ENCODE measurements around the gene NFATC1.
A peak's percentile ranks its signal among the peaks of the same experiment; 100 is the strongest.

Gene NFATC1

GRCh38 chr18:79522451-79523205 is 126.9 kb downstream of the NFATC1 start:
- no peak for DNase-seq (ENCODE audit: low read depth)

GRCh38 chr18:79523206-79523735 is 127.5 kb downstream of the NFATC1 start:
- no peak for DNase-seq (ENCODE audit: low read depth)

- DNase-seq (ENCODE audit: low read depth) = no peak
These were observed 128.0 kb downstream of the NFATC1 start for GRCh38 chr18:79523736-79524180.

GRCh38 chr18:79524181-79525078 is 128.7 kb downstream of the NFATC1 start:
- no peak for DNase-seq (ENCODE audit: low read depth)

- no peak for DNase-seq (ENCODE audit: low read depth)
These were observed 130.1 kb downstream of the NFATC1 start for GRCh38 chr18:79525556-79526467.

- no peak for DNase-seq (ENCODE audit: low read depth)
These were observed 131.0 kb downstream of the NFATC1 start for GRCh38 chr18:79526468-79527460.

- DNase-seq (ENCODE audit: low read depth) = no peak
These were observed 132.1 kb downstream of the NFATC1 start for GRCh38 chr18:79527656-79528315.

- DNase-seq (ENCODE audit: low read depth) = no peak
These were observed 132.6 kb downstream of the NFATC1 start for GRCh38 chr18:79528316-79528695.

GRCh38 chr18:79528846-79529245 is 133.1 kb downstream of the NFATC1 start:
- peak; percentile 38 for DNase-seq (ENCODE audit: low read depth)

GRCh38 chr18:79529296-79529695 is 133.6 kb downstream of the NFATC1 start:
- DNase-seq (ENCODE audit: low read depth) = no peak

- no peak for DNase-seq (ENCODE audit: low read depth)
These were observed 134.3 kb downstream of the NFATC1 start for GRCh38 chr18:79529991-79530390.

GRCh38 chr18:79530821-79531220 is 135.1 kb downstream of the NFATC1 start:
- no peak for DNase-seq (ENCODE audit: low read depth)

- DNase-seq (ENCODE audit: low read depth) = no peak
These were observed 135.7 kb downstream of the NFATC1 start for GRCh38 chr18:79531386-79531785.

- no peak for DNase-seq (ENCODE audit: low read depth)
These were observed 136.2 kb downstream of the NFATC1 start for GRCh38 chr18:79531926-79532312.

- DNase-seq (ENCODE audit: low read depth) = no peak
These were observed 136.7 kb downstream of the NFATC1 start for GRCh38 chr18:79532313-79533007.

GRCh38 chr18:79533146-79533545 is 137.4 kb downstream of the NFATC1 start:
- DNase-seq (ENCODE audit: low read depth) = no peak

GRCh38 chr18:79533591-79533990 is 137.9 kb downstream of the NFATC1 start:
- DNase-seq (ENCODE audit: low read depth) = no peak

- DNase-seq (ENCODE audit: low read depth) = no peak
These were observed 138.6 kb downstream of the NFATC1 start for GRCh38 chr18:79534356-79534755.

- DNase-seq (ENCODE audit: low read depth) = no peak
These were observed 142.0 kb downstream of the NFATC1 start for GRCh38 chr18:79537758-79538157.
